ENCODE data around the gene AHR.

AHR gene

GRCh38 chr7:17297243-17297642 lies 1.2 kb upstream of the AHR start:
- no peak for DNase-seq (ENCODE audit: low spot score)
- no peak overlapping the region for H3K4me3 ChIP-seq
- H3K27ac ChIP-seq, result peak overlapping the region; percentile 17 to 96
- no peak for TF ChIP-seq CTCF (IDR thresholded peaks at IDR 0.05)

GRCh38 chr7:17298840-17299482 lies 509 bp downstream of the AHR start:
- no peak for TF ChIP-seq CTCF (IDR thresholded peaks at IDR 0.05)
- DNase-seq (ENCODE audit: low spot score), result peak; percentile 79

GRCh38 chr7:17299483-17299991 lies 1.1 kb downstream of the AHR start:
- H3K27ac ChIP-seq, result peak overlapping the region; percentile 96
- H3K4me3 ChIP-seq, result peak overlapping the region; percentile 99
- no peak for DNase-seq (ENCODE audit: low spot score)
- TF ChIP-seq CTCF (IDR thresholded peaks at IDR 0.05), result no peak

More at GRCh38 chr7:17298840-17299482, 509 bp downstream of the AHR start:
- peak overlapping the region; percentile 99 for H3K4me3 ChIP-seq
- H3K27ac ChIP-seq, result peak overlapping the region; percentile 96

GRCh38 chr7:17300012-17300411 lies 1.6 kb downstream of the AHR start:
- H3K27ac ChIP-seq, result peak overlapping the region; percentile 96
- peak overlapping the region; percentile 99 for H3K4me3 ChIP-seq
- TF ChIP-seq CTCF (IDR thresholded peaks at IDR 0.05), result no peak
- DNase-seq (ENCODE audit: low spot score), result no peak

GRCh38 chr7:17300437-17300836 lies 2.0 kb downstream of the AHR start:
- H3K4me3 ChIP-seq, result peak overlapping the region; percentile 99
- no peak for TF ChIP-seq CTCF (IDR thresholded peaks at IDR 0.05)
- peak overlapping the region; percentile 96 for H3K27ac ChIP-seq
- DNase-seq (ENCODE audit: low spot score), result no peak

- no peak for DNase-seq (ENCODE audit: low spot score)
- peak overlapping the region; percentile 99 for H3K4me3 ChIP-seq
- H3K27ac ChIP-seq, result peak overlapping the region in 1 of 2 donors; percentile 22
- TF ChIP-seq CTCF (IDR thresholded peaks at IDR 0.05), result peak; percentile 64
Measured at GRCh38 chr7:17301471-17302456, 3.3 kb downstream of the AHR start.

Measured in coronary artery (tissue), 2 donors.